Thoracic aorta (tissue), 2 donors: ENCODE results near the gene CRIP1. TPM values are rescaled to one million over a fixed set of nuclear protein-coding genes. Genes with fewer than 3 reads are reported as not detected.

Experiments
- ATAC-seq: fragments of 150-250 bp; one replicate; pipeline ENCODE4 v1.8.0; 2017; ENCODE audit warnings: low read depth; ENCODE audit not compliant: insufficient number of reproducible peaks, low FRiP score
- DNase-seq: peaks from one replicate; pipeline ENCODE4 v3.0.0-alpha.2; 2020; ENCODE audit warnings: low spot score
- H3K27ac ChIP-seq, 2 donors: fragments of 200-600 bp; sonication (generic); 1 replicate in 1 of 2; 2 replicates in 1 of 2; pipeline ENCODE4 v1.5.1; 2016; ENCODE audit warnings: mild to moderate bottlenecking in 2 of 2, moderate library complexity in 2 of 2
- H3K27me3 ChIP-seq: fragments of 200-600 bp; sonication (generic); replicated peaks from 2 replicates; pipeline ENCODE4 v1.6.0; 2016; ENCODE audit warnings: mild to moderate bottlenecking; ENCODE audit not compliant: insufficient read depth
- H3K36me3 ChIP-seq: fragments of 200-600 bp; sonication (generic); one replicate; pipeline ENCODE4 v1.5.1; 2016
- H3K4me1 ChIP-seq, 2 donors: fragments of 200-600 bp; sonication (generic); 1 replicate in 1 of 2; 2 replicates in 1 of 2; pipeline versions ENCODE4 v1.5.1 to v1.6.0; 2016; ENCODE audit warnings: low read depth in 2 of 2, mild to moderate bottlenecking in 1 of 2; ENCODE audit not compliant: control insufficient read depth in 1 of 2
- H3K4me3 ChIP-seq: fragments of 200-600 bp; sonication (generic); 2 replicates; pipeline ENCODE4 v1.5.1; 2016; ENCODE audit warnings: mild to moderate bottlenecking
- H3K9me3 ChIP-seq: fragments of 200-600 bp; sonication (generic); 2 replicates; pipeline ENCODE4 v1.5.1; 2016
- total RNA-seq, 2 donors: library from RNA; depleted of rRNA; stranded (reverse); fragments of >200 nt; gene quantifications; one replicate each; pipeline versions ENCODE4 v1.1.0 to v1.2.3, GENCODE V29; 2016
- TF ChIP-seq, protein P1 (sequence below): fragments of 200-600 bp; sonication (generic); IDR thresholded peaks from one replicate; pipeline ENCODE4 v1.5.1; 2019; ENCODE audit warnings: antibody characterized with exemption

CRIP1 gene
- total RNA-seq, 2 donors from 2014 or later: 75.4 to 325 TPM

DNA sequence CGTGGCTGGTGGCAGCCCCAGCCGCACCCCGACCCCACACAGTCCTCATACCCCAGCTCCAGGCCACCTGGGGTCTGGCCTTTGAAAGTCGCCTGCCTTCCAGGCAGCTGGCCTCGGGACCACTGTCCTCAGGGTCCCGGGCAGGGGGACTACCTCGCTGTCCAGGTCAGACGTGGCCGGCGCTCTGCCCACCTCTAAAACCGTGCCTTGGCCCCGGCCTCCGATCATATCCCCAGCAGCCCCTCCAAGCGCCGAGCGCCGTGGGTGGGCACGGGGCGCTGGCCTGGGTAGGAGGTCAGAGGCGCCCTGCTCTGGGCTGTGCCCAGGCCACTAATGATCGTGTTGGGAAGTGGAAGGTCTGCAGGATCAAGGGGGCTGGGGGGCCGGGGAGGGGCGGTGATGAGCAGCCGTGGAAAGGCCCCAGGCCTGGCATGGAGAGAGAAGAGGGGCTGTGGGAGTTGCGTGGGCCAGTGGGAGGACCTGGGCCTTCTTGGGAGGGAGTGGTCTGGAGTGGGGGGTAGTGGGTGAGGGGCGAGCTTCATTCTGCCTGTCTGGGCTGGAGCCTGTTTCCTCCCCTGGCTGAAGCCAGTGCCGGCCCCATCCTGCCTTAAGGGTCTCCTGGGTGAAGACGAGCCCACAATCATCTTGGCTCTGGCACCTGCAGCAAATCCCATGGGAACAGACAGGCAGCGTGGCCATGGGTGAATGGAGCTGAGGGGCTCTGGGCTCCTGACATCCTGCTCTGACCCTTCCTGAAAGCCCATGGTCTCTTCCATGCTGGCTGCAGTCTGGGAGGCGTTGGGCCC is 44.6 kb downstream of the CRIP1 start:
- TF ChIP-seq, protein P1, sequence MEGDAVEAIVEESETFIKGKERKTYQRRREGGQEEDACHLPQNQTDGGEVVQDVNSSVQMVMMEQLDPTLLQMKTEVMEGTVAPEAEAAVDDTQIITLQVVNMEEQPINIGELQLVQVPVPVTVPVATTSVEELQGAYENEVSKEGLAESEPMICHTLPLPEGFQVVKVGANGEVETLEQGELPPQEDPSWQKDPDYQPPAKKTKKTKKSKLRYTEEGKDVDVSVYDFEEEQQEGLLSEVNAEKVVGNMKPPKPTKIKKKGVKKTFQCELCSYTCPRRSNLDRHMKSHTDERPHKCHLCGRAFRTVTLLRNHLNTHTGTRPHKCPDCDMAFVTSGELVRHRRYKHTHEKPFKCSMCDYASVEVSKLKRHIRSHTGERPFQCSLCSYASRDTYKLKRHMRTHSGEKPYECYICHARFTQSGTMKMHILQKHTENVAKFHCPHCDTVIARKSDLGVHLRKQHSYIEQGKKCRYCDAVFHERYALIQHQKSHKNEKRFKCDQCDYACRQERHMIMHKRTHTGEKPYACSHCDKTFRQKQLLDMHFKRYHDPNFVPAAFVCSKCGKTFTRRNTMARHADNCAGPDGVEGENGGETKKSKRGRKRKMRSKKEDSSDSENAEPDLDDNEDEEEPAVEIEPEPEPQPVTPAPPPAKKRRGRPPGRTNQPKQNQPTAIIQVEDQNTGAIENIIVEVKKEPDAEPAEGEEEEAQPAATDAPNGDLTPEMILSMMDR: no peak
- Histone ChIP-seq H3K27me3 (no peaks in the 10 kb centered on the region), H3K4me1 (peaks cover 18 to 20% of the 10 kb centered on the region in 2 donors), H3K27ac (no peak overlapping the region), H3K36me3 (no peaks in the 10 kb centered on the region), H3K9me3 (no peaks in the 10 kb centered on the region), H3K4me3 (no peak overlapping the region)
- DNase-seq (no peak), ATAC-seq (no peak)

DNA sequence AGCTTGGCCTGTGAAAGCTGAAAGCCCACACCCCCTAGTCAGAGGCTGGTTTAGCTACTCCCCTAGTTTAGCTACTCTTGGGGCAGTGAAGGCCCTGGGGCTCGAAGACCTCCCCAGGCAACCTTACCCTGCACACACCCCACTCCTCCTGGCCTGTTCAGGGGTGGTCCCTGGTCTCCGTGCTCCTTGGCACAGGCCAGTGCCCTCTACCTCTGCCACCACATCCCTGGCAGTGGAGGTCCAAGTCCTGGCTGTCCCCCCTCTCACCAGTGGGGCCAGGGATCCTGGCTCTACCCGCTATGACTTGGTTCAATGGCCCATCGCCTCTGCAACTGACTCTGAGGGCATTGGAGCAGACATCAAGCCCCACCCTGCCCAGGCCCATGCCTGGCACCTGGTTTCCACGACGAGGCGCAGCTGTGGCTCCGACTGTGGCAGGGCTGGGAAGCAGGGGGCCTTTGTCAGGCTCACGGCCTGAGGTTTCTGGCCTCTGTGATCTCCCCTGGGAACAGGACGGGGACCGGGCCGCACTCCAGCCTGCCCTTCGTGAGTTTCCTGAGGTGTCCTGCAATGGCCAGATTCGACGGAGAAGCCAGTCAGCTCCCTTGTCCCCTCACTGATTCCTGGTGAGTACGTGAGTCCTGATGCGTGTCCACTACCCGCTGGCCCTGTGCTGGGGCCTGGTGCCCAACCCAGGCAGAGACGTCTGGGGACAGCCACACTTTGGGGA is 45.4 kb downstream of the CRIP1 start:
- no peak overlapping the region for H3K4me3 ChIP-seq
- H3K36me3 ChIP-seq: no peaks in the 10 kb centered on the region
- H3K27me3 ChIP-seq: no peaks in the 10 kb centered on the region
- ATAC-seq (no peak), DNase-seq (no peak)
- H3K9me3 ChIP-seq: no peaks in the 10 kb centered on the region
- TF ChIP-seq, protein P1: no peak
- H3K4me1 ChIP-seq: peaks cover 16 to 17% of the 10 kb centered on the region in 2 donors
- no peak overlapping the region for H3K27ac ChIP-seq

DNA sequence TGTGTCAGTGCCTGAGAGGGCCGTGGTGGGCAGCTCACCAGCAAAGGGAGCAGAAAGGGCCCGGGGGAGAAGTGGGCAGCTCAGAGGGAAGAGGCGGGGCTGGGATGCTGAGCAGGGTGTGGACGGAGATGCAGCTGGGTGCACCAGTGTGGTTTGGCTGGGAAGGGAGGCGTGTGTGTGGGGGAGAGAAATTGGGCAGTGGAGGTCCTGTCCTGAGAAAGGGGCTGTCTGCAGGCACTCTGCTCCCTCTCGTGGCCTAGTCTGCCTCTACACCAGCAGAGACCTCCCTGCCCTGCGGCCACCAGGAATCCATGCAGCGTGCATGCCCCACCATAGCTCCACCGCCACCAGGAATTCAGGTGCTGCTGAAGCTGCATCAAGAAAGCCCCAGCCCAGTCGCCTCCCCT is 46.1 kb downstream of the CRIP1 start:
- DNase-seq (no peak), ATAC-seq (no peak)
- no peaks in the 10 kb centered on the region for H3K36me3 ChIP-seq
- TF ChIP-seq, protein P1: no peak
- no peak overlapping the region for H3K4me3 ChIP-seq
- H3K27ac ChIP-seq: no peak overlapping the region
- H3K9me3 ChIP-seq: no peaks in the 10 kb centered on the region
- H3K4me1 ChIP-seq: peaks cover 9 to 10% of the 10 kb centered on the region in 2 donors
- H3K27me3 ChIP-seq: no peaks in the 10 kb centered on the region

DNA sequence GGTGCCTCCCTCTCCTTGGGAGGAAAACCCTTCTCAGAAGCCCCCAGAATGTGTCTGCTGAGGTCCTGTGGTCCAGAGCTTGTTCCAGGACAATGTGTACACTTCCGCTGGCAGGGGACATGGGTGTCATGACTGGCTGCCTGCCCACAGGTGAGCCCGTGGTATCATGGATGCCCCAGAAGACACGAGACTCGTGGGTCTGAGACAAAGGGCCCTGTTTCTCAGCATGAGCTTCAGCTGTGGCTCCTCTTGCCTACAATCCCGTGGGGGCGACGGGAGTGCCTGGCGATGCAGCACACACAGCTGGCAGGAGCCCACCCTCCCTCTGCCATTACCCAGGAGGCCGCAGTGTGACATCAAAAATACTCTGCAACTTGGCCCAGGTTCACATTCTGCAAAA is 46.7 kb downstream of the CRIP1 start:
- Histone ChIP-seq H3K4me3 (no peak overlapping the region), H3K9me3 (no peaks in the 10 kb centered on the region), H3K27ac (no peak overlapping the region), H3K27me3 (no peaks in the 10 kb centered on the region), H3K4me1 (peaks cover 6% of the 10 kb centered on the region in 2 donors), H3K36me3 (no peaks in the 10 kb centered on the region)
- TF ChIP-seq, protein P1: no peak
- DNase-seq (no peak), ATAC-seq (no peak)

DNA sequence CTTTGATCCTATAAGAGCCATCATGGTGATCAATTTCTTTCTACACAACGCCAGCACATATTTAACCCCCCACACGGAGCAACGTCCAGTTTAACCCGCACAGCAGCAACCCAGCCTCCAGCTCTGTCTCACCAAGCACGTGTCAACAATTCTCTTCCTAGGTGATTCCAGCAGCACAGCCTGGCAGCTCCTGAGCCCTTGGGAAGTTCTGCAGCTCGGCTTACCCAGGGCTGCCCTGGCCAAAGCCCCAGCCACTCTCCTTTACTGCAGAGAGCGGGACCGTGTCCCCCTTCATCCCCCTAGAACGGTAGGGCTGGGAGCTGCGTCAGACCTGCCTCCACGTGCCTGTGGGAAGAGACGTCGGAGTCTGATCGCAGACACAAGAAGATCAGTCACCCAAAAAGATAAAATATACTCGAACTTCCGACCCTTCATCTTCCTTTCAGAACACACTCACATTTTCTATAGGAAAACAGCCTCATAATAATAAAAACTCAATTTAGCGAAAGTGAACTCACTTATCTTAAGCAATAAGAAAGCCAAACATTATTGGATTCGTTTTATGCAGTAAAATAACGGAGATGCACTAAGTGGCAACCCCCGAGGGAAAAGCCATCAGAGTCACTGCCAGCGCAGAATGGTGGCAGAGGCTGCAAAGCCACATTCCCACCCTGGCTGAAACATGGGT is 47.3 kb downstream of the CRIP1 start:
- H3K4me3 ChIP-seq: no peak overlapping the region
- TF ChIP-seq, protein P1: no peak
- no peaks in the 10 kb centered on the region for H3K9me3 ChIP-seq
- no peak for ATAC-seq
- H3K27me3 ChIP-seq: no peaks in the 10 kb centered on the region
- no peak for DNase-seq
- H3K27ac ChIP-seq: no peak overlapping the region
- peaks cover 2% of the 10 kb centered on the region in 2 donors for H3K4me1 ChIP-seq
- no peaks in the 10 kb centered on the region for H3K36me3 ChIP-seq
